GM04504 (cell line): ENCODE data around the gene ENDOV.

Source experiments
- DNase-seq: peaks from one replicate; pipeline ENCODE4 v3.0.0-alpha.2; 2012; ENCODE audit warnings: low read depth

Gene ENDOV

DNA sequence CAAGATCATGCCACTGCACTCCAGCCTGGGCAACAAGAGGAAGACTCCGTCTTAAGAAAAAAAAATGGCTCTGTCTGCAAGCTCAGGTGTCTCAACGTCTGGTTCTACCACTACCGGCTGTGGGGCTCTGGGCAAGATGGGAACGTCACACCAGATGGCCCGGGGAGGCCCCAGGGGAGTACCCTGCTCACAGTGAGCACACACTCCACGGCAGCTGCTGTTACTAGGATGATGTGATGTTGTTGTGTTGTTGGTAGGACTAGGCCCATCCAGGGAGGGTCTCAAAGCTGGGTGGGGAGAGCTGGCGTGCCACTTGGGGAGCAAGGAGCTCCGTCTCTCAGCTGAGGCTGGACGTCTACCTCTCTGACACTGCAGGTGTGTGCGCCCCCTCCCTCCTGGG, 70.9 kb downstream of the ENDOV start:
- DNase-seq, result no peak

DNA sequence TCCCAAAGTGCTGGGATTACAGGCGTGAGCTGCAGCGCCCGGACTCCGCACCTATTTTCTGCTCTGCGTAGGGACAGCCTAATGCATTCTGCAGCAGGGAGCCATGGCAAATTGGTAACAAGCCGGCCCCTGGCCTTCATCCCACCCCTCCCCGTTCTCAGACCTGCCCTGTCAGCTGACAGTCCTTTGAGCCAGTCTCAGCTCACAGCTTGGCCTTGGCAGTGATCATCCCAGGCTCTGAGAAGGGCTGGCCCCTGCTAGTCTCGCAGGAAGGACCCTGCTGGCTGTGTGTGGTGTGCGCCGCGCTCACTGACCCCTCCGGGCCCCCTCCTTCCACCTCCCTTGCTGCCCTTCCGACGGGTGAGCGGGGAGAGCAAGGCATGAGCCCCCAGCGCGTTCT, 71.7 kb downstream of the ENDOV start:
- no peak for DNase-seq

DNA sequence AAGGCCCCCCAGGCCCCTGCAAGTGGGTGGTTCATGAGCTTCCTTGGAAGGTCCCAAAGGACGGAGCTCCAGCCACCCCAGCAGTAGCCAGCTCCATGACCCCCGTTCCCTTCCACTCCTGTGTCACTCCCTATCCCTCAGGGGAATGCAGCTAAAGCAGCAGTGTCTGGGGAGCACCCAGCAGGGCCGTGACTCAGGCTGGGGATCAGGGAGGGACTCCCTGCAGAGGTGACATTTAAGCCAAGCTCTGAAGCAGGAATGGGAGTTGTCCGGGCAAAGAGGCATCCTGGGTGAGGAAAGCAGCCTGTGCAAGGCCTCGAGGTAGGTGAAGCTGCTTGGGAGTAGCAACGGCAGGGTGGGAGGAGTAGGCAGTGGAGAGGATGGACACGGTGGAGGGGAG, 72.5 kb downstream of the ENDOV start:
- no peak for DNase-seq
